MG63 (cell line): ENCODE measurements around the gene SDK2. TPM values are rescaled to one million over a fixed set of nuclear protein-coding genes. Genes with fewer than 3 reads are reported as not detected.
"Not testable (repeated sequence)": the region's sequence is repeated elsewhere in the genome, so short reads cannot be mapped to it uniquely, and the experiment has no call there.

ENCODE experiments used
- DNase-seq: peaks from one replicate; pipeline ENCODE4 v3.0.0-alpha.2; 2020
- H3K27me3 ChIP-seq: fragments of 250-450 bp; sonication (Bioruptor Pico); 2 replicates; pipeline ENCODE4 v1.5.1; 2020; ENCODE audit warnings: mild to moderate bottlenecking, moderate library complexity
- H3K36me3 ChIP-seq: fragments of 250-450 bp; sonication (Bioruptor Pico); 2 replicates; pipeline ENCODE4 v1.5.1; 2020; ENCODE audit warnings: mild to moderate bottlenecking, moderate library complexity
- H3K4me3 ChIP-seq: fragments of 250-450 bp; sonication (Bioruptor Pico); 2 replicates; pipeline ENCODE4 v1.5.1; 2020; ENCODE audit warnings: mild to moderate bottlenecking, moderate library complexity
- H3K9me3 ChIP-seq: fragments of 250-450 bp; sonication (Bioruptor Pico); 2 replicates; pipeline ENCODE4 v1.5.1; 2020; ENCODE audit warnings: mild to moderate bottlenecking, moderate library complexity
- total RNA-seq: library from RNA; depleted of rRNA; stranded (reverse); fragments of >200 nt; shearing (Covaris generic); gene quantifications from 2 replicates; pipeline ENCODE4 v1.2.3, GENCODE V29; 2014; ENCODE audit warnings: low replicate concordance

SDK2 gene
- total RNA-seq, 1 experiment from 2014 or later, result 0.33 TPM

DNA sequence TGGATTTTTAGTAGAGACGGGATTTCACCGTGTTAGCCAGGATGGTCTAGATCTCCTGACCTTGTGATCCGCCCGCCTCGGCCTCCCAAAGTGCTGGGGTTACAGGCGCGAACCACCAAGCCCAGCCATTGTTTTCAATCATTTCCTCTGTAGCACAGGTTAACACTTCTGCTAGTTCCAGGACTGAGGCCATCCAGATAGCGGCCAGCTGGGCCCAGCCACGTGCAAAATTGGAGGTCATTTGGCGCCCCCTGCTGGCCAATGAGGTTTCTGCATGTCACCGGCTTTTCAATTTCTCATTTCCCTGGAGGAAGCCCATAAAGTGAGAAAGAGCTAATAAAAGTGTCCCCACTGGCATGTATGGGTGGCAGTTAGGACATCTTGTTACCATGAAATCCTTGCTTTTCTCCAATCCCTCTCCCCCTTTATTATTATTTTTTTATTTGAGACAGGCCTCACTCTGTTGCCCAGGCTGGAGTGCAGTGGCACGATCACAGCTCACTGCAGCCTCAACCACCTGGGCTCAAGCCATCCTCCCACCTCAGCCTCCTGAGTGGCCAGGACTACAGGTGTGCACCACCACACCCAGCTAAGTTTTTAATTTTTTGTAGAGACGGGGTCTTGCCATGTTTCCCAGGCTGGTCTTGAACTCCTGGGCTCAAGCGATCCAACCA is 274.3 kb downstream of the SDK2 start:
- not testable (repeated sequence) for H3K36me3 ChIP-seq, H3K9me3 ChIP-seq, H3K4me3 ChIP-seq, H3K27me3 ChIP-seq
- DNase-seq, result peak; percentile 65

- no peak for DNase-seq
- Histone ChIP-seq H3K36me3 (no peaks in the 10 kb centered on the region), H3K9me3 (no peaks in the 10 kb centered on the region), H3K4me3 (no peak overlapping the region), H3K27me3 (peaks cover 2% of the 10 kb centered on the region; the same call in 1 of the 2 replicates)
Observed at GRCh38 chr17:73369111-73369521, 275.1 kb downstream of the SDK2 start.

DNA sequence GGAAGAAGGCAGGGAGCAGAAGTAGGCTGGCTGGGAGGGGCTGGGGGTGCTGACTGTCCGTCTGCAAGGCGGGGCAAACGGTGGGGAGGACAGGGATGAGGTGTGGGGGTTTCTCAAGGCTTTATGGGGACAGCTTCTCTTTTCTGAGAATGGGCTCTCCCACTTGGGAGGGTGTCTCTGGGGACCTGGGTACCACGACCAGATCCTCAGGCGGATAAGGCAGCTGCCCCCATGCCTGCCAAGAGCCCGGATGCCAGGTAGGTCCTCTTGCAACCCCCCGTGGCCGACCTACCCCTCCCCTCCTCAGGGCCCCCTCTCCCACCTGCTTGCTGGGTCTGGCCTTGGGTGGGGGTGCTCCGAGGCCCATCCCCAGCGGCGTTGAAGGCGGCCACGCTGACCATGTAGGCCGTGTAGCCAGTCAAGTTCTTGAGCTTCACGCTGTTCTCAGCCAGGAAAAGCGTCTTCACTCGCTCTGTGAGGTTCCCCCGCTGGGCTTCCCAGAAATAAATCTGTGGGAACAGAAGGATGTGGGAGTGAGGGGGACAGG is 276.1 kb downstream of the SDK2 start:
- H3K36me3 ChIP-seq, result no peaks in the 10 kb centered on the region
- H3K27me3 ChIP-seq, result no peaks in the 10 kb centered on the region
- no peaks in the 10 kb centered on the region for H3K9me3 ChIP-seq
- no peak overlapping the region for H3K4me3 ChIP-seq
- DNase-seq, result no peak

- Histone ChIP-seq H3K36me3 (no peaks in the 10 kb centered on the region), H3K4me3 (no peak overlapping the region), H3K27me3 (no peaks in the 10 kb centered on the region), H3K9me3 (no peaks in the 10 kb centered on the region)
- DNase-seq, result no peak
Observed at GRCh38 chr17:73365906-73366623, 278.2 kb downstream of the SDK2 start.

DNA sequence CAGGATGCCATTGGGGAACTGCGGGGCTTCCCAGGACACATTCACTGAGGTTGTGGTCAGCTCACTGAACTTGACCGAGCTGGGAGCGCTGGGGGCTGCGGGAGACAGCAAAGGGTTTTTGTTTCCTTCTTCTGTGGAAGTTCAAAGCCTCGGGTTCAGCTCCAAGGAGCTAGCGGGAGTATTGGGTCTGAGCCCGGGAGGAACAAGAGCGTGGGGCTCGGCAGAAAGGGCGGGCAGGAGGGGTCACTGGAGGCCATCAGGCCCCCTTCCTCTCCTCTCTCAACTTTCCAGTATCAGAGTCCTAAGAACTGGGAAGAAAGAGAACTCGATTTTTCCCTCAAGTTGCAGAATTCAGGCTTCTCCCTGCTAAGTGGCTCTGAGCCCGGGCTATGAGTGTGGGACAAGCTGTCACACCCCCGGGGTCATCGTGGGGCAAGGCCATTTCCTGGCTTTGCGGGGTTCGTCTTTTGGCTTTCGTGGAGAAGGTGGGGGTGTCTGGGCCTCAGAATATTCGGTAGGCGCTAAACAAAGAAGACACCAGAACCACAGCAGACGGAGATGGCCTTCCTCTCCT is 278.9 kb downstream of the SDK2 start:
- Histone ChIP-seq H3K36me3 (no peaks in the 10 kb centered on the region), H3K9me3 (no peaks in the 10 kb centered on the region), H3K27me3 (no peaks in the 10 kb centered on the region), H3K4me3 (no peak overlapping the region)
- no peak for DNase-seq

- no peak for DNase-seq
- Histone ChIP-seq H3K36me3 (no peaks in the 10 kb centered on the region), H3K4me3 (no peak overlapping the region), H3K27me3 (no peaks in the 10 kb centered on the region), H3K9me3 (no peaks in the 10 kb centered on the region)
Observed at GRCh38 chr17:73364155-73364522, 280.1 kb downstream of the SDK2 start.

- no peak for DNase-seq
- Histone ChIP-seq H3K36me3 (no peaks in the 10 kb centered on the region), H3K4me3 (no peak overlapping the region), H3K9me3 (no peaks in the 10 kb centered on the region), H3K27me3 (no peaks in the 10 kb centered on the region)
Observed at GRCh38 chr17:73363442-73364154, 280.6 kb downstream of the SDK2 start.

DNA sequence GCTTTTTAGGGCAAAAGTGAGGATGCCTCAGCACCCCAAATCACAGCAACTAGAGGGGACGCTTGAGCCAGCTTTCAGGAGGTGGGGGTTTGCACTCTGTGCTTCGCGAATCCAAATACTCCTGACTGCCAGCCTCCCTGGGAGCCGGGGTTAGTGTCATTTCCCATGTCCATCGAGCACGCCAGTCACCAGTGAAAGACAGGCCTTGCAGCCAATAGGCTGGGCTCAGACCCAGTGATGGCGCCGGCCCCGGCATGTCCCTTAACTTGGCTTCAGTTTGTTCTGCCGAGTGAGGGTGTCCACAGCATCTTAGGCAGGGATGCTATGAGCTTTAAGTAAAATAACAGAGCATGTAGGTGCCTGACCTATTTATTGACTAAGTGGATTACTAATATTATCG is 281.5 kb downstream of the SDK2 start:
- no peak for DNase-seq
- Histone ChIP-seq H3K4me3 (no peak overlapping the region), H3K27me3 (no peaks in the 10 kb centered on the region), H3K9me3 (no peaks in the 10 kb centered on the region), H3K36me3 (no peaks in the 10 kb centered on the region)

DNA sequence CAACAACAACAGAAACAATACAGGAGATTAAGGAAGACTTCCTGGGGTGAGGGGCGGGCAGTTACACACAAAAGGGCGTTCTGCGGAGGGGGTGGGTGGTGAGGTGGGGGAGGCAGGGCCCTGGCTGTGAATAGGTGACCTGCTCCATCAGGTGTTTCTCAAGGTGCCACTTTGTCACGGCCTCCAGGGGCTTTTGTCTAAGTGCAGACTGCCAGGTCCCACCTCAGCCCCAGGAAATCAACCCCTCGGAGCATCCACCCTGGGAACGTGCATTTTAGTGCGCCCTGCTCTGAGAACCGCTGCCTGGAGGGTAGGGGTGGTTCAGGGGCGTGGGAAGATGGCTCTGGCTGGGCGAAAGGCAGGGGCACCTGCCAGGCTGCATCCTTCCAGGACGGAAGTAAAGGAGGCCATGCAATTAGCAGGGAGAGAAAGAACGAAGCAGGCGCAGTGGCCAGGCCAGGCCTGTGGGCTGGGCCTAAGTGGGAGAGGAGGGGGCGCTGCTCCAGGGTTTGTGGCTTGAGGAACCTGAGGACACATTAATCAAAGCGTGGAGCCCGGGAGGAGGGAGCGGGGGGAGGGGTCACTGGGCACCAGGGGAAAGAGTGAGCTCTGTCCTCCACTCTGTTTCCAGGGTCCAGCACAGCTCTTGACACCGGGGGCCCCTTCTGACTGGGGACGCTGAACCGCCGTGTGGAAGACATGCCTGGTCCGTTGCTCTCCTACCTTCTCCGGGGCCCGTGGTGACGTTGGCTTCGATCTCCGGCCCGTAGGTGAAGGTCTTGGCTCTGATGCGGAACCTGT is 283.1 kb downstream of the SDK2 start:
- no peaks in the 10 kb centered on the region for H3K36me3 ChIP-seq
- H3K9me3 ChIP-seq, result no peaks in the 10 kb centered on the region
- H3K4me3 ChIP-seq, result no peak overlapping the region
- no peak for DNase-seq
- H3K27me3 ChIP-seq, result no peaks in the 10 kb centered on the region

GRCh38 chr17:73359987-73360410 is 284.2 kb downstream of the SDK2 start:
- no peak overlapping the region for H3K4me3 ChIP-seq
- no peaks in the 10 kb centered on the region for H3K27me3 ChIP-seq
- H3K36me3 ChIP-seq, result no peaks in the 10 kb centered on the region
- no peaks in the 10 kb centered on the region for H3K9me3 ChIP-seq
- no peak for DNase-seq

DNA sequence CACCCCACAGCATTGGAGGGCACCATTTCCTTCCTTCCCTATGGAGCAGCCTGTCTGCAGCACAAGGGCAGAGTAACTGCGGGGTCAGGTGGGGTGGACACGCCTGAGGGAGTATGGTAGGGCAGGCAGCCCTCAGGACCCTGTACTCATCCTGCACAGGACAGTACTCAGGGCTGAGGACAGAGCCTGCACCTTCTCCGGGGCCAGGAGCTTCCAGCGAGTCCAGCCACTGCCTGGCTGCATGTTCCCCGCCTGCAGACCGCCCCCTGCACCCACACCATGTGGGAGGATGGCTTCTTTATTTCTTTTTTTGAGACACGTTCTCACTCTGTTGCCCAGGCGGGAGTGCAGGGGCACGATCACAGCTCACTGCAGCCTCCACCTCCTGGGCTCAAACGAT is 284.9 kb downstream of the SDK2 start:
- DNase-seq, result no peak
- Histone ChIP-seq H3K36me3 (no peaks in the 10 kb centered on the region), H3K9me3 (no peaks in the 10 kb centered on the region), H3K27me3 (no peaks in the 10 kb centered on the region), H3K4me3 (no peak overlapping the region)

DNA sequence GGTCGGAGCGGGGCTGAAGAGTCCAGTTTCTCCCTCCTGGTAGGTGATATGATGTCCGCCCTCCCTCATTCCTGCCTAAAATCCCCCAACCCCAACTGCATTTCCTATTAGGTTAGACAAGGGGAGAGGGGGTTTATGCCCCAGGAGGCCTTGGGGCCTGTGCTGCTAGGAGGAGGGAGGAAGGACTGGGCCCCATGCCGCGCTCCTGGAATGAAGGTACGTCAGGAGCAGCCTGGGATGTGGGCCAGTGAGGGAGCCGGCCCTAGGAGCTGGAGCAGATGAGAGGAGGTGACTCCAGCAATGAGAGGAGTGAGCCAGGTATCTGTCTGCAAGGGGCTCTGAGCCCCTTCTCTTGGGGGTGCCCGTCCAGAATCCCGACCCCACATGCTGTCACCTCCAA is 285.6 kb downstream of the SDK2 start:
- H3K36me3 ChIP-seq, result no peaks in the 10 kb centered on the region

GRCh38 chr17:73357981-73358380 is 286.3 kb downstream of the SDK2 start:
- Histone ChIP-seq H3K27me3 (no peaks in the 10 kb centered on the region), H3K4me3 (no peak overlapping the region), H3K9me3 (no peaks in the 10 kb centered on the region), H3K36me3 (no peaks in the 10 kb centered on the region)
- no peak for DNase-seq

More for the DNA sequence above, 285.6 kb downstream of the SDK2 start:
- no peak for DNase-seq
- H3K4me3 ChIP-seq, result no peak overlapping the region
- no peaks in the 10 kb centered on the region for H3K9me3 ChIP-seq
- H3K27me3 ChIP-seq, result no peaks in the 10 kb centered on the region

DNA sequence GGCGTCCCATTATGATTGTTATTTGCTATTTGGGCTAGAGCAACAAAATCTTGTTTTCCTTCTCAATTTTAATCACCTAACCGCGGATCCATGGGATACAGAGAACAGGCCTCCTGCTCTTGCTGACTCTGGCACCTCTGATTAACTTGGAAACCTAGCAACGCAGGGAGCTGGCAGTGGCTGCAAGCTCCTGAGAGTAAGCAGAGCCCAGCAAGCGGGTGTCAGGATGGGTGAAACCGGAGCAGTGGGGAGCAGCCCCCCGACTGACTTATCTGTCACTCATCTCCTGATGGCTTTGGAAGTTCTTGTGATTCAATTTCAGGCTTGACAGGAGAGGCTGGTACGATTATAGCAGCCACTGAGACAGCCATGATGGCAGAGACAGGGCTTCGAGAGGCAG is 286.9 kb downstream of the SDK2 start:
- DNase-seq, result no peak
- no peaks in the 10 kb centered on the region for H3K27me3 ChIP-seq
- H3K9me3 ChIP-seq, result no peaks in the 10 kb centered on the region

DNA sequence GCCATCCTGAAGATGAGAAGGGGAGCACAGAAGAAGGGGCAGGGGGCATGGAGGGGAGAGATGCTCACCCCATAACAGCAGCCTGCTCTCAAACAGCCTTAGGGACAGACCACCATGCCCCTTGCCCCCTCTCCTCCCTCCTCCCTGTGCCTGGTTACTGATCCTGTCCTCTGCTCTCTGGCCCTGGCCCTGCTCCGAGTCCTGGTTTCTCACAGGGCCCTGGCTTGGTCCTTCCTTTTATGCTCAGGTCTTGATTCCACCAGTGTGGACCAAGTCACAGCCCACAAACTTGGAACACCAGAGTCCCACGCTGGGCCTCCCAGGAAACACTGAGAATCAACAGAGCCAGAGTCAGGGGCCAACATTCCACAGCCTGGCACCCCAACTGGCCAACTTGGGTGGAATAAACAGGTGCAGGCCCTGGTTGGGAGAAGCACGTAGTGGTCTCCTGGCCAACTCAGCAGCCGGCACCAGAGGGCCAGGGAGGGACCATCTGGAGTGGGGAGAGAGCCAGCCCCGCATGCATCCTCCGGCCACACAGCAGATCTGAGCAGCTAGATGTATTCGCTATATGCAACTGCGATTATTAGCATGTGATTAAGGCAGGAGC is 287.6 kb downstream of the SDK2 start:
- Histone ChIP-seq H3K4me3 (no peak overlapping the region), H3K36me3 (no peaks in the 10 kb centered on the region), H3K27me3 (no peaks in the 10 kb centered on the region), H3K9me3 (no peaks in the 10 kb centered on the region)
- no peak for DNase-seq

More for the DNA sequence above, 286.9 kb downstream of the SDK2 start:
- Histone ChIP-seq H3K4me3 (no peak overlapping the region), H3K36me3 (no peaks in the 10 kb centered on the region)
